LoVo (cell line): Measurements from ENCODE around the gene POGZ.

ENCODE experiments used
- DNase-seq: peaks from one replicate; pipeline ENCODE4 v3.0.0-alpha.2; 2016; ENCODE audit warnings: low spot score

POGZ gene

GRCh38 chr1:151459331-151460046, at the start of gene POGZ:
Gene POGZ, minus strand, starts transcription at chr1:151459494. Its CDS starts 17,290 bp downstream, at chr1:151442204.
- peak; percentile 91 for DNase-seq

DNA sequence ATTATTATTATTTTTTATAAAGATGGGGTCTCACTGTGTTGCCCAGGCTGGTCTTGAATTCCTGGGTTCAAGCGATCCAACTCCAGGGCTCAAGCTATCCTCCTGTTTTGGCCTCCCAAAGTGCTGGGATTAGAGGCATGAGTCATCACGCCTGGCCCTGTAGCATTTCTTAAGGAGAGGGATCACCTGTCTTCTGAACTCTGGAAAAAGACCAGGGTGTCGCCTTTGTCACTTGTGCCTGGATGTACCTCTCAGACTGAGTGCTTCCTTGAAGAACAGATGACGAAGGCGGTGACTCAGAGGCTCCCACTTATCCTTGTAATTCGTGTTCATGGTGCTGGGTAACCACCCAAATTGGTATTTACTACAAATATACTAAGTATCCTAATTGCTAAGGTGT, 49.5 kb upstream of the POGZ start:
- DNase-seq = peak; percentile 95

- DNase-seq = no peak
These were observed 45.5 kb upstream of the POGZ start for GRCh38 chr1:151504759-151505158.

DNA sequence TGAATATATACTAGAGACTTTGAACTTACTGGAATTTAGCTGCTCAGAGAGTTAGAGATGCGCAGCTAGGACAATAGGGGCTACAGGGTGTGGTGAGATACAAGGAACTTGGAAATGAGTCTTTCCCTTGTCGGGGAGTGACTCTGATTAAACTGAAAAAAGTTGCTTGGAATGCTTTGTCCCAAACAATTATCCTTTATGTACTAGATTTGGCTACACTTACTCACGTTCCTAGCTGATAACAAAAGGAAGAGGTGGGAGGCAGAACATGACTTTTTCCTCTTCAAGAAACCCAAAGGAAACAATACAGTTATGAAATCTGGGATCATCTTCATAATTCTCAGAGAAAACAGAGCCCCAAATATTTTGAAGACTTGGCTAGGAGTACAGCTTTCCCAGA, 45.0 kb upstream of the POGZ start:
- DNase-seq = no peak

GRCh38 chr1:151502859-151503780, 43.8 kb upstream of the POGZ start:
- no peak for DNase-seq

GRCh38 chr1:151502035-151502700, 42.9 kb upstream of the POGZ start:
- DNase-seq = no peak

- DNase-seq = no peak
These were observed 42.2 kb upstream of the POGZ start for GRCh38 chr1:151501474-151501873.

GRCh38 chr1:151499930-151500329, 40.6 kb upstream of the POGZ start:
- DNase-seq = no peak

- no peak for DNase-seq
These were observed 40.1 kb upstream of the POGZ start for GRCh38 chr1:151499365-151499764.

DNA sequence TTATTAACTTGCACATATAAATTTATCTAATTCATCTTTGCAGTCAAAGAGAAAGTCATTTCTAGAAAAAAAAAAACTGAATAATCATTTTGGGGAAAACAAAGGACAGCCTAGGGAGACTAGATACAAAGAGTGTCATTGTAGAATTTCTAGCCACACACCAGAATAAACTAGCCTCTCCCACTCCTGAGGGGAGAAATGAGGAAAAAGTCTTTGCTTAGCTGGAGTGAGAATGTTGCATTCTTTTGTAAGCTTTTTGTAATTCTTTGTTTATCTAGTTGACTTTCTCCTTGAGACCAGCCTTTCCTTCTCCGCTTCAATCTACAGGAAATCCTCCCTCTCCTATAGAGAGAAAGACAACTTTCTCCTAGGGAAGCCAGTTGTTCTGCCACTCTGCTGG, 36.0 kb upstream of the POGZ start:
- DNase-seq = no peak

GRCh38 chr1:151494741-151495281, 35.5 kb upstream of the POGZ start:
- DNase-seq = peak; percentile 85

DNA sequence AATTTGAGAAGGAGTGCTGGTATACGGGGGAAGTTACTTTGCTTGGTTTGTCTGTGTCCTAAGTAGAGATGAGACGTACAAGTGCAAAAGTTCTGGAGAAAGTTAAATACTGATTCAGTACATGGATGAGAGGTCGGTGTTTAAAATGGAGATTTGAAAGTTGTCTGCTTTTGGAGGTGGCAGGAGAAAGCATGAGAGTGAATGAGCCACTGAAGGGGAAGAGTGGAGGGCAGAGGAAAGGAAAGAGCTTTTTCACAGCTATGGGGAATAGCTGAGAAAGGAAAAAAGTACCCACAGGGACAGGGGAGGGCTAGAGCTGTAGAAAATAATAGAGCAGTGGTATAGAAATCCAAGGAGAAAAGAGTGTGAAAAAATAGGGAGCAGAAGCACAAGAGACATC, 33.7 kb upstream of the POGZ start:
- no peak for DNase-seq

DNA sequence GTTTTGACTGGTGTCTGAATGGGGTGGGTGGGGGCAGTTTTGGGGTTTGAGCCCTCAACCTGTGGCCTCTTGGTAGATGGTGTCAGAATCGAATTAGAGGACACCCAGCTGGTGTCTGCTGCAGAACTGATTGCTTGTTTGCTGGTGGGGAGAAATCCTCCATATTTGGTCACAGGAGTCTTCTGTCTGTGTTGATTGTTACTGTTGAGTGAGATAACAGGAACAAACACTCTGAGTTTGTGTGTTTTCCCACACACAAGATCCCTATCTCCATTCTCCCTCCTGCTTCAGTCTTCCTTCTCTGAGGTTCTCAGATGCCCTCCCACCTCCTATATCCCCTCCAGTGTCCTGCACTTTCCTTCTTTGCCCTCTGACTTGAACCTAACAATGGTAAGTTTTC, 32.8 kb upstream of the POGZ start:
- no peak for DNase-seq

DNA sequence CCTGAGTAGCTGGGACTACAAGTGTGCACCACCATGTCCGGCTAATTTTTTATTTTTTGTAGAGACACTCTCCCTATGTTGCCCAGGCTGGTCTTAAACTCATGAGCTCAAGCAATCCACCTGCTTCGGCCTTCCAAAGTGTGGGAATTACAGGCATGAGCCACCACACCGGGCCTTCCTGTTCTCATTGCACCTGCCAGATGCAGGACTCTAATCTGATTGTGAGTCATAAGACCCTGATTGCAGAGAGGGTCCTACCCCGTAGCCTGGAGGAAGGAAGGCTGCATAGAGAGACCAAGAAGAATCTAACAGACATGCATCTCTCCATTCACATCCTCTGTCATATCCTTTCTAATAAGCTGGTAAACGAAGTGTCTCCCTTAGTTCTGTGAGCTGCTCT, 32.3 kb upstream of the POGZ start:
- DNase-seq = no peak

- DNase-seq = no peak
These were observed 27.3 kb upstream of the POGZ start for GRCh38 chr1:151486557-151486956.

DNA sequence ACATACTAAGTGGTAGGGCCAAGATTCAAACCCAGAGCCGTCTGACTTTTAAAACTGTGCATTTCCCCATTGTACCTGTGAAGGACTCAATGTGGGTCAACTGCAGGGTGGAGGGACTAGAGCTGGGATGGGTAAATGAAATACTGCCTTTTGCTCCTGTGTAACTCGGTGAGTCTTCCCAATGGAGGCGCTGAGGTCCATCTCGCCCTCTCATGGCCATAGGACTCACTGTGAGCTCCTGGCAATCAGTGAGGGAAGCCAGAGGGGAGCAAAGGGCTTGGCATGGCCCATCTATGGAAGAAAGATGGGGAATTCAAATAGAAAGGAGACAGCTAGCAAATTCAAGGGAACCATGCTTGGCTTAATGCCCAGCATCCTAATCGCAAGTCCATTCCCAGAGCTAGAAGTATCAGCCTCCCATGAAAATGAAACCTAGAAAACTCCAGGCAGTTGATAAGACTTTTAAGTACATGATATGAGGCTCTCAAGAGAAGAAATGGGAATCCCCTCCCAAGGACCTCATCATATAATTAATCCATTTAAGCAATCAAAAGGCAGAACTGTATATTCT, 26.5 kb upstream of the POGZ start:
- no peak for DNase-seq

GRCh38 chr1:151482017-151482416, 22.7 kb upstream of the POGZ start:
- no peak for DNase-seq

GRCh38 chr1:151479462-151479861, 20.2 kb upstream of the POGZ start:
- no peak for DNase-seq

DNA sequence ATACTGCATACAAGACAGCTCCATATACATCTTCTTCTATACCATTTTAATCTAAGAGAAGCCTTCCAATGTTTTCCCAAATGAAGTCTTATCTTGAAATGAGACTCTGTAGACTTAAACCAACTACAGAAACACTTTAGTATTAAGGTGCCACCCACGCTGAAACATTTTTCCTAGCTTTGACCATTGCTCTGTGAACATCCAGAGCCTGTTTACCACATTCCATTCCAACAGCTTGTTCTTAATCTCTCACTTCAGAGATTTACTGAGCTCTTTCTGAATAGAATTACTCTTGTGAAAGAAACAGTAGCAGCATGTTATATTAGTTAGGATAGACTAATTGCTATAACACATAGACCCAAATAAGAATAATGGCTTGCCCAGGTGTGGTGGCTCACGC, 19.6 kb upstream of the POGZ start:
- no peak for DNase-seq

- no peak for DNase-seq
These were observed 19.0 kb upstream of the POGZ start for GRCh38 chr1:151478140-151478812.

DNA sequence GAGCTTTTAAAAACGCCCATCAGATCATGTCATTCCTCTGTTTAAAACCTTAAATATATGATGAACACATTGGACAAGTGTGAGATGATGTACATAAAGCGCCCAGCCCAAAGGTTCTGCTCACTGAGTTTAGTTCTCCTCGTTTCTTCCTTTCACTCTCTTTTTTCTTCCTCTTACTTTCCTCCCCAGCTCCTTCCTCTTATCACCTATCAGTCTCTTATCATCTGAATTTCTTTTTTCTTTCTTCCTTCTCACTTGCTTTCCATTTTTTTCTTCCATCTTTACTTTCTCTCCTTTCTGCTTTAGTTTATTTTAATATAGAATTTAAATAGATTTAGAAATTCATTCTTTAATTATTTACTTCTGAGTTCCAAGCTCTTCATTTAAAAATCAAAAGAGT, 17.8 kb upstream of the POGZ start:
- DNase-seq = no peak

- no peak for DNase-seq
These were observed 16.8 kb upstream of the POGZ start for GRCh38 chr1:151476083-151476482.
